Stimulated activated CD8-positive, alpha-beta memory T cell treated with anti-CD3 and anti-CD28 coated beads, Interleukin-4, amount 100 ng/mL, for 48 hours (primary cell): ENCODE measurements around the gene WNT3A.

ENCODE experiments used
- DNase-seq: peaks from one replicate; pipeline ENCODE4 v3.0.0-alpha.2; 2020

WNT3A gene

DNA sequence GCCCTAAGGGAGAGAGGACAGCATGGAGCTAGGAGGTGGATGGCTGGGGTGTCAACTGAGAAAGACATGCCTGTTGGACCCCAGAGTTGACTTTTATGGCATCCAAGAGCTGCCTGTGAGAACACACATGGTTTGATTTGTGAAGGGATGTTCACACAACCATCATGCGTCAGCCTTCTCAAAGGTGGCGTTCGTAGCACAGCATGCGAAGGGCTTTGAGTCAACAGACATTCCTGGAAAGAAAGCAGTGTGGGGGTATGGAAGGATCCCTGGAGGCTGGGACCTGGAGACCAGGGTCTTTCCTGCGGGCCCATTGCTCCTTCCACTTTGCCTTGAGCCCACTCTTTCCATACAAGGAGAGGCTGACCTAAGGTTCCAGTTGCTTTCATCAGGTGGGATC lies 6.4 kb upstream of the WNT3A start:
- DNase-seq, result peak; percentile 9

DNA sequence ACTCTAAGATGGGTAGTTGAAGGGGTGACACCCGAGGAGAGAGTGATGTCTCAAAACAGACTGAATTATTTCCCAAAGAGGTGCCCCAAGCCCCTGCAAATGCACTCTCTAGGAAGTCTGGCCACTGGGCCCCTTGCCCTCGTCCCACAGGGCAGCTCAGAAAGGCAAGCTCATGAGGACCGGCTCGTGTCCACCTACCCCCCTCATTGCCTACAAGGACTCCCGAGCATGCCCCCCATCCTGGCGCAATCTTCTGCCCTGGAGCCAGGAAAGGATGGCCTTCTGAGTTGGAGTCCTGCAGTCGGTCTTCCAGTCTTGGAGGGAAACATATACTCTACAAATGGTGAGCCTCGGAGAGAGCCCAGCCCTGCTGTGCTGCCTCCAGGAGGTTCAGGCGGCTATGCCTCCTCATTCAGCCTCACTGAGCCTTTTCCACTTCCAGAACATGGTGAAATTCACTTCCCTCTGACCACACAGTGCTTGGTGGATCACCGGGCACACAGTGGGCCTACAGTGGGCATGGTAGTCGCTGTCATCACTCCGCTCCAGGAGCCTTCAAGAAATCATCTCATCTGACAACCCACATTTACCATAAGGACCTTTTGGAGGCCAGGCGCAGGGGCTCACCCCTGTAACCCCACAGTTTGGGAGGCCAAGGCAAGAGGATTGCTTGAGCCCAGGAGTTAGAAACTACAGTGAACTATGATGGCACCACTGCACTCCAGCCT lies 5.8 kb upstream of the WNT3A start:
- peak; percentile 9 for DNase-seq

DNA sequence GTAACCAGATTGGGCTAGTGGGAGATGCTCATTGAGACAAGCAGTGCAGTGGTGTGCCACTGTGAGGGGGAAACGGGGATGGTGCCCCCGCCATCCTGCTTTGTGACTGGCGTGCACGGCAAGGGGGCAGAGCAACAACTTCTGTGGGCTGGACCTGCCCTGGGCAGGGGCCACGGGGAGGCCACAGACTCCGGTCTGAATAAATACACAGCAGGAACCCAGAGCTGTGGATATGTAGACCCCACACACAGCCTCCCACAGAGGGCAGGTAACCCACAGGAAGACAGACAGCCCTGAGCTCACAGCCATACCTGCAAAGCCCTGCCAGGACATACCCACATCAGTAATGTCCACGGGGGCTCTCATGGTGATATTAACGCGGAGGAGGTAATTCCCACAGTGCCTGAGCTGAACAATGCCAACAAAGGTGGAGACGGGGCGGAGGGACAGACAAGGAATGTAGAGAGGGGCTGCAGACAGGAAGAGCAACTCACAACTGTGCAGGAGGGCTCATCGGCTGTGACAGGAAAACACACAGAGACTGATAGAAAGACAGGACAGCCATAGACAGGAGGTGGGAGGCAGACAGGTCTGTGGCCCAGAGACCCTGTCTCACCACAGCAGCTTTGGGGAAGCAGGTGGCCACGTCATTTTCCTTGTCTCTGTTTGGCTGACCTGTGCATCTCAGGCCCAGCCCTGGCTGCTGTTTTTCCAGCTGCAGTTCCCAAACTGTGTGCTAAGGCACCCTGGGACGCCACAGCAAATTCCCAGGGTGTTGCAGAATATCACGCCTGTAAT lies 4.9 kb upstream of the WNT3A start:
- DNase-seq, result peak; percentile 14

DNA sequence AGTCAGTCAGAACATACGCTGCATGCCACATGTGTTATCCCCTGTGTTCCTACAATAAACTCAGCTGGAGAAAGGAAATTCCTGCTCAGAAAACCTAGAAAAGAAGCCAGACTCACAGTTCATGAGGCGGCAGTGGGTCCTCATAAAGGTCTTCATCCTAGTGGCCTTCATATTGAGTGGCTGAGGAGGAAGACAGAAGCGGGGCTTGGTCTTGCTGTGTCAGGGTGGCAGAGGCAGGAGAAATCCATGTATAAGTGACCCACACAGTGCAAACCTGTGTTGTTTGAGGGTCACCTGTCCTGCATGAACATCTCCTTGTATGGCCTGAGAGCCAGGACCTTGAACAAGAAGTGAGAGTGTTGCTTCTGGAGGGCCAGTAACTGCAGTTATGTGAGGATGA lies 4.0 kb upstream of the WNT3A start:
- DNase-seq, result no peak

DNA sequence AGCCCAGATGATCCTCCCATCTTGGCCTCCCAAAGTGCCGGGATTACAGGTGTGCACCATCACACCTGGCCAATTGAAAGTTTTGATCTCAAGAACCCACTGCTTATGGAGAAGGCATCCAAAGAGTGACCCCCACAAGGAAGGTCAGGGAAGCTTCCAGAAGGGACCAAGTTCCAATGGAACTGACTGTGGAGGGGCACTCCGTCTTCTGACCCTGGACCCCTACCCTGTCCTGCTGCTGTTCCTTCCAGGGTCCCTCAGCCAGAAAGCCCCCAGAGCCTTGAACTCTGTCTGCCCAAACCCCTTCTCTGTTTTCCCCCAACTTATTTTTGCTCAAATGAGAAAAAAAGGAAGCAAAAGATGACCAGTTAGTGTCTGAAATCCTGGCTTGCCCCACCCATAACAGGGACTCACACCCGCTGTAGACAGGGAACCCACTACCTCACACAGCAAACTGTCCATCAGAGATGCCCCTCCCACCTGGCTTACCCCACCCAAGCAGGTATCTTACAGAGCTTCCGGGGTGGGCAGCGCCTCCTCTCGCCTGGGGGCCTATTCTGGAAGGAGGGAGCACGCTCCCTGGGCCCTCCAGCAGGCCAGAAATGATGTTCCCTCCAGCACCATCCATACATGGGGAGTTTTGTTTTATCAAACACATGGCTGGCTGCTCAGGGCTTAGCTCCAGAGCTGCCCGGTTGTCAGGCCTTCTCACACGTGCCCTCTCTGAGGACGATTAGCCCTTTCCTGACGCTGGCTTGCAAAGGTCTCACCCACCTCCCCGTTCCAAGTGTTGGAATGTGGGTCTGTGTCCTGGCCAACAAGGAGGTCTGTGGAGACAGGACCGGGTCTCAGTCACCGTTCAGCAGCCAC lies 3.1 kb upstream of the WNT3A start:
- no peak for DNase-seq

DNA sequence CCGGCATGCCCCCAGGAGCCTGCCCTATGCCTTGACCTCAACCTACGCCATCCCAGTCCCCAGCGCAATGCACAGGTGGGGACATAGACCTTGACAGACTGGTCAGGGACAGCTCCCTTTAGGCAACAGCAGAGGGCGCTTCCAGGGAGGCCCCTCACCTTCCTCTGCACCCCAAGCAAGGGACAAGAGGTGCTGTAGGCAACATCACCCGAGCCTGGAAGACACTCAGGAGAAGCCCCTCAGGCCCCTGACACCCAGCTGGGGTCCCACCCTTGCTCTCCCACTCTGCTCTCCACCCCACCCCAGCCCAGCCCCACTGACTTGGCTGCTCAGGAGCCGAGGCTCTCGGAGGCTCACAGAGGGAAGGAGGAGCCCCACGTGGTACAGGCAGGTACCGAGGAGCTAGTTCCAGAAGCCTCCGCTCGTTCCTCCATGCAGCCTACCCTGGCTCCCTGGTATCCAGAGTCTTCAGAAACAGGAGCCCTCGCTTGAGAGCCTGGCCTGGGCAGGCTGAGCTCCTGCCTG lies 2.4 kb upstream of the WNT3A start:
- DNase-seq, result peak; percentile 40

DNA sequence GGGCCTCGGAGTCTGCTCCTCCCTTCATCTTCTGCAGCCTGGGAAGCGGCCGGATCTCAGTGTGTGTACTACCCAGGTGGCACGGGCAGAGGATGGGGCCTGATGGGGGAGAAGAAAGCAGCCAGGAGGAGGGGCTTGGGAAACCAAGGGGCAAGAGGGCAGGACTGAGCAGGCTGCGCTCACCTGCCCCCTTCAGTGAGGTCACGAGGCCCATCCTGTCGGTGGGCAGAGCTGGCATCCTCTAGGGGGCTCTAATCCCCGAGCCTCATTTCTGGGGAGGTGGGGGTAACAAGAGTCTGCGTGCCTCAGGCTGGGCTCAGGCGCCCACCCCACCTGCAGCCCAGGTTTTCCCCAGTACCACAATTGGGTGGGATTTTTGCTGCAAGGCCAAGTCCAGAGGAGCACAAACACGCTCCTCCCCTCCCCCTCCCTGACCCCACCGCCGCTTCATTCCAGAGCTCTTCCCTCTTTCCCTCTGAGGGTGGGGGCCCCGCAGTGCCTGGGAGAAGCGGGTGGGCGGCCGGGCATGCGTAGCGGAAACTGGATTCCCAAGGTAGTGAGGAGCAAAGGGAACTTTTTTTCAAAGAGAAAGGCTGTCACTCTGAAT lies 1.8 kb upstream of the WNT3A start:
- peak; percentile 19 for DNase-seq

DNA sequence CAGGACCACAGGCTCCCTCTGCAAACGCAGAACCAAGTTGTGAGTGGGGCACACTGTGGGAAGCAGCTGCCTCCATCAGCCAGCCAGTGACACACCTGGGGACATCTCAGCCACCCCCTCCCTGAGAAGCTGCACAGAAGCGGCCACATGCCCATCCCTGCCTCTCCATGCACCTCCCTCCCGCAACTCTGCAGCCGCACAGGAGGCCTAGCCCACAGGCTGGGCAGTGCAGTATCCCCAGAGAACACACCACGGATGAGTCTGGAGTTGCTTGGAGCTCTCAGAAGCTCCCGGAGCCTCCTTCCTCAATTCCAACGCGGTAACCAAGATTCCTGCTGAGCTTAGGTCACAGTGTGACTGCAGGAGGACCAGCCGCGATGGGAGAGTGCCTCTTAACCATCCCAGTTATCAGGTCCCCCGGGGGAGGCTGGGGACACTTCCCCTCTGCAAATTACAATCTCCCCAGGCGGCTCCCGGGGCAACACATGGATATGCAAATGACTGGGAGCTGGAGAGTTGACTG lies 1.2 kb upstream of the WNT3A start:
- peak; percentile 17 for DNase-seq

DNA sequence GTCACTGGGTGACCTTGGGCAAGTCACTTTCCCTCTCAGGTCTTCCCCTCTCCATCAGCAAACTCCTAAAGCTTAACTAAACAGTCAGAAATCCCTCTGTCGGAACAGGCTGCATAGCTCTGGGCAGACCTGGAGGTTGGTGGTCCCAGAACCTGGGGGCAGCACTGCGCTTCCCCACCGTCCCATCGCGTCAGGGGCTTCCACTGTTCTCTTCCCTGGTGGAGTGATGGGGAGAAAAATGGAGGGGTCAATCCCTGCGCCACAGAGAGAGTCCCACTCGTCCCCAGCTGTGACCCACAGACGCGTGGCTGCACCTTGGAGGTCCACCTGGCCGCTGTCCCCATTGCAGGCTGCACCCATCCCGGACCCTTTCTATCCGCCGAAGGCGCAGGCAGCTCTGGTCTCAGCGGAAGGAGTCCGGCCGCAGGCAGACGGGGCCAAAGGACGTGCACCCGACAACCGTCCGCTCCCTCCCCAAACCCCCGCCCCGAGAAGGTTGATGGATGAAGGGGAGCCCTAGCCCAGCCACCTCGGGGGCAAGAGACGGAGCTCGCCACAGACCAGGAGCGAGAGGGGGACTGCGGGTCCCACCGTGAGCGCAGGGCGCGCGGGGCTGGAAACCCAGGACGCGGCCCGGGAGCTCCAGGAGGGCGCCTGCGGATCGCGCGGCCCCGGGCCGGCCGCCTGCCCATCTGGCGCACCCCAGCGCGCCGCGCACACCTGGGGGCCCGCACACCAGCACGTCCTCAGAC lies 588 bp upstream of the WNT3A start:
- DNase-seq, result peak; percentile 22

DNA sequence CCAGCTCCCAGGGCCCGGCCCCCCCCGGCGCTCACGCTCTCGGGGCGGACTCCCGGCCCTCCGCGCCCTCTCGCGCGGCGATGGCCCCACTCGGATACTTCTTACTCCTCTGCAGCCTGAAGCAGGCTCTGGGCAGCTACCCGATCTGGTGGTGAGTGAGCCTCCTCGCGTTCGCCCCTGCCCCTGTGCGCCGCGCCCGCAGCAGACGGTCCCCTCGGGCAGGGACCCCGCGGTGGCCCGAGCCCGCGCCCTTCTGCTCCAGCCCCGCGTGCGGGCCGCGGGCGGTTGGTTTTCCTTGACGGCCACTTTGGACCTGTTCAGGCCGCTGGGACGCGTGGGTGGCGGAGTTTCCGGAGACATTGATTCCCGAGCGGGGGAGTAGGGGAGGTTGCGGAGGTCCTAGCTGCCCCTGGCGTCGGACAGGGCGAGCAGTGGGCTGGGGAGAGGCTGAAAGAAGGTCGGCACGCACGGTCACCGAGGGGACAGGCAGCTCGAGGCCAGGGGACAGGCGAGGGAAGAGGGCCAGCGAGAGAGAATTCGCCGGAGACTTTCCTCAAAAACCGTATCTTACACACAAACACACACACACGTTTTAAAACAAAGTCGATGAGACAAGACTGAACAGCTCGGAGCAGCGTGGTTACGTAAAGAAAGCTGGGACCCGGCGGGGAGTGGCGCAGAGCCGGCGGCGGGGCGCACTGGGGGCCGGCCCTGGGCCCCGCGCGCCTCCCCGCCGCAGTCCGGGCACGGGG lies 427 bp downstream of the WNT3A start:
- peak; percentile 21 for DNase-seq

DNA sequence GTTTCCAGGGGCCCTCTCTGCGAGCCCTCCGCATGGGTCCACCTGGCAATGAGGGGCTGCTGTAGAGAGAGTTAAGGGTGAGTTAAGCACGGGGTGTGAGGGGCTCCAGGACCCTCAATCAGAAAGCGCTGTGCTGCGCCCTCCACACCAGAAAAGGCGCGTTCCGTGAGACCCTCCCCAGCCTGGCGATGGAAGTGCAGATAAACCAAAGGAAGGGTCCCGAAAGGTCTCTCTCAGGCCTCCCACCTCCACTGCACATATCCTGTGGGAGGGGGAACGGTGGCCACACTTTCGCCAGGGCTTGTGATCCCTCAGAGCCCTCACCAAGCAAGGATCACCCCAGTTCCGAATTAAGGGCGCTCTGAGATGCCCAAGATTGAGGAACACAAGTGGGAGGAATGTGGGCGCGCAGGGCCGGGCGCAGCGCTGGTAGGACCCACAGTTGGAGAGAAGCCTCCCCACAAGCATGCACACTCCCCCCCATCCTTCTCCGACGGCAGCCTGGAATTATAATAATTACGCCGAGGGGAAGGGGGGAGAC lies 1.1 kb downstream of the WNT3A start:
- DNase-seq, result peak; percentile 21

DNA sequence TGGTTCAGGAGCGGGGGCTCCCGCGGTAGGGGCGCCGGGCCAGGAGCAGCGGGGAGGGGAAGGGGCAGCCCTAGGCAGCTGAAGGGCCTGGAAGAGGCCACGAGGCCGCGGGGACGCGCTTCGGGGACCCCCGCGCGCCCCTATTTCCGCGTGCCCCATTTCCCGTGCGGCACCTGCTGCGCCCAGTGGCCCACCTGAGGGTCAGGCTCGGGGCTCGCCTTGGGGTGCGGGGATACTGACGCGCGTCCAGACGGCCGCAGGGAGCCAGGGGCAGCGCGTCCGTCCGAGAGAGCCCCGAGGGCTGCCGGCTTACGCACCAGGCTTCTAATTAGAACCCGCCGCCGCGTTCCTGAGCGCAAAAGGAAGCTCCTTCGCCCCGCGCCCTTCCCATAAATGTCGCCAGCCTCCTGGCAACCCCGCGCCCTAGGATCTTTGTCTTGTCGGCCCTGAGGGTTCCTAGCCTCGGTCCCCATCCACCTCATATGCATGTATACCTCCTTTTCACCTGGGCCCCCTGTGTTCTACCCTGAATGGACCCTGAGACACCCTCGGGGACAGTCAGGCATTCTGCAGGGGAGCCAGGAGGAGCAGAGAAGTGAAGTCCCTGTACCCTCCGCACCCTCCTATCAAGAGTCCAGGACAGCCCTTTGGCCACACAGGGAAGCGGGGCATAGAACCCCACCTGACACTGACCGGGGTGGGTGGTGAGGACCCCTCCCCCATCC lies 1.8 kb downstream of the WNT3A start:
- DNase-seq, result peak; percentile 20

DNA sequence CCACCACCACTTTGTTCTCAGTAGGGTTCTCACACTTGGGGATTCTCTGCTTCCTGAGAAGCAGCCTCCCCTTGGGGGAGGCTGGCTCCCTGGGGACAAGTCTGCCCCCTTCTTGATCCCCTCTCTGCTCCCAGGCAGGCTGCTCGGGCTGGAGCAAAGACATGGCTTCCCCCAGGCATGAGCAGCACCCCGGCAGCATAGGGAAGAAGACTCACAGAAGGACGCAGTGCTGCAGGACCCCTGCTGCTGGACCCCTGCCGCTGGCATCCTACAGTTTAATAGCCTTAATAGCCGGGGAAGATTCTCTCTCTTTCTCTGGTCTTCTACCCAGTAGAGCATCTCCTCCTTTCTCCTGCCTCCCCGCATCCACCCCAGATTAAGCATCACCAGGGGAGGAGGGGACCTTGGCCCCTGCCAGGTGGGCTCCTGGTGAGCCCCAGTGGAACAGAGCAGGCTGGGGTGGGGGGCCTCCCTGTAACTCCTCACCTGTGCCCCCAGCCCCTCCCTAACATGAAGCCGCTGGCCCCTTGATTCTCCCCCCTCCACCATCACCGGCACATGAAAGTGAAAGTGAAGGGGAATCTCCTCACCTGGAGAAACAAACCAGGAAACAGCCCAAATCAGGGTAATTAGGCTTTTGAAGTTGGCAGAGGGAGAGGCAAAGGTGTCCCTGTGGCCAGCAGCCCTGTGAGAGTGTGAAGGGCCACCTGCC lies 2.5 kb downstream of the WNT3A start:
- DNase-seq, result peak; percentile 18

DNA sequence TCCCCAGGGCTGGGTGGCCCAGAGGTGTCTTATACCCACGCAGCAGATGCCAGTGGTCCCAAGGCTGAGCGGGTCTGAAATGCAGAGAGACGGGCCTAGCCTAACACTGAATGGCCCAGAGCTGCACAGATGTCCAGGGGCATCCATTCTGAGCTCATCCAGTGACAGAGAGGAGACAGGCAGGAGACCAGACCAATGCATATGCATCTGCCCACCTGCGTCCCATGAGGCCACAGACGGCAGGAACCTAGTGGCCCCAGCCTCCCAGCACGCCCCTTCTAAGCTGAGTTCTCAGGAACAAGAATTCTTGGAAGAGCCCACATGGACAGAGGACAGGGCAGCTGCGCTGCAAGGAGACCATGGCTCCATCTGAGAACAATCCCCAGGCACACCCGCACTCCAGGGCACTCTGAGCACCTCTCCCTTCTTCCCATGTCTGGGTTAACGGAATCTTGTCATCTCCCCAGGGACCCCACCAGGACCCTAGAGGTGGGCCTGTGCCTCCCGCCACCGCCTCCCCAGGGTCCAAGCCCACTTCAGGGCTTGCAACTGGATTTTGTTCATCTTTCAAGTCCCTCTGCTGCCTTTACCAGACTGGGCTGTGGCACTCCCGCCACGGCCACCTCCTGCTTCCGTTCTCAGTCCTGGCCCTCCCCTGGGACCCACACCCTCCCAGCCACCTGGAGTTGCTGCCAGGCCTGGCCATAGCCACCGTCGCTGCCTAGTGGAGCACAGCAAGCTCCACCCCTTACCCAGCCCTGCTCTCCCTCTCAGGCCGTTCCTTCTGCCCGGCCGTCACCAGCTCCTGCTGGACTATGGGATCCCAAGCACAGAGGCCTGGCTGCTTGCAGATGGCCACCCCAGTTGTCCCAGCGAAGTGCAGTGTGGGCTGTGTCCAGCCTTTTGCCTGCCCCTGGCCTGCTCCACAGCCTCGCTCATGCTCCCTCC lies 3.3 kb downstream of the WNT3A start:
- no peak for DNase-seq

DNA sequence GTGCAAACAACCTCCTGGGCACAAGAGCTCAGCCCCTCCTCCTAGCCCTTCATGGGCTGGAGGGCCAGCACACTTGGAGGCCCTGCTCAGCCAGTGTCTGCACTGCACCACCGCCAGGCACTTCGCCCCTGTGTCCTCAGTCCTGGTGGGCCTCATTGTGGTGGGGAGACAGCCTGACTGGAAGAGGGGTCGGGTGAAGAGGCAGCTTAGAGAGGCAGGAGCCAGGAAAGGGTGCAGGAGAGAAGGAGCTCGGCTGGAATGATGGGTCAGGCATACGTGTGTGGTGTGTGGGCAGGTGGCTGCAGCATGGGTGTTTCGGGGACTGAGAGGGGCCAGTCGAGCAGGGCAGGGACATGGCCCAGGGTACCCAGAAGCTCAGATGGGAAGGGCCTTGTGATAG lies 4.1 kb downstream of the WNT3A start:
- DNase-seq, result peak; percentile 19

DNA sequence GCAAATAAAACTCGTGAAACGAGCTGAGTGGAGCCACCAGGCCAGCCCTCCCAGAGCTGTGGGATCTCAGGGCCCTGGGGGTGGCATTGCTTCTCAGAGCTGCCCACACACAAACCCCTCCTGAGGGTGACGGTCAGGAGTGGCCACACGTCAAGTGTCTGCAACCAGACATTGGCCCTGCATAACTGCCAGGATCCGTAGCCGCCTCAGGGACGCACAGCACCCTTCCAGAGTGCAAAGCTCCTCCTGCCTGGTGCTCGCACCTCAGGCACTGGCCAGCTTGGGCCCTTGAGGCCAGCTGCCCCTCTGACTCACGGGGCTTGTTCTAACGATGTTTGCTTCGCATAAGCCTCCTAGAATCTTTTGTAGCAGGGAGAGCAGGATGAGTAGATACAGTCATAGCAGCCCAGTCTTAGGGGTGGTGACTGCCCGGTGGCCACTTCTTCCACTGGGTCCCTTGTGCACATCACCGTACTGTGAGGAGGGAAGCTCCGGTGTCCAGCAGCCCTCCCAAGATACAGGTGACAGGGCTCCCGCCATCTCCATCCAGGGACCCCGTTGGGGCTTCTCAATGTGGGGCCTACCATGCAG lies 5.0 kb downstream of the WNT3A start:
- DNase-seq, result peak; percentile 14

DNA sequence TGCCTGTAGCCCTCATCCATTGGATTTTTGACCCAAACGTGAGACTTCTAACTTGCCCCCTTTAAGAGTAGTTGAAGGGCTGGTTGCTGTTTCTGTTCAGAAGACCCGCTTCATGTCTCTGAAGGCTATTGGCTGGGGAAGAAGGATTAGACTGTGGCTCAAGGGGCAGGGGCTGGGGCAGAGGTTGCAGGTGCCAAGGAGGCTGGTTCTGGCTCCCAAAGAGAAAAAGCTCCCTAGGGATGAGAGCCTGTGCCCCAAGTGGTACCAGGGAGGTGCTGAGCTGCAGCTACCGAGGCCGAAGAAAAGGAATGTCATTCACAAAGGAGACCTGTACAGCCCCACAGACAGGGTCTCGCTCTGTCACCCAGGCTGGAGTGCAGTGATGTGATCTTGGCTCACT lies 5.8 kb downstream of the WNT3A start:
- DNase-seq, result no peak
